K562 (cell line): ENCODE results near the gene COL5A1. TPM values are rescaled to one million over a fixed set of nuclear protein-coding genes. Genes with fewer than 3 reads are reported as not detected.

Experiments used
- ATAC-seq: fragments of 200-7000 bp; cut with Tn5 transposase; 3 replicates; pipeline ENCODE4 v1.9.1; 2020; ENCODE audit warnings: moderate library complexity
- BruUV-seq: library from RNA; stranded (reverse); fragments of 400-500 nt; replicated peaks from 2 replicates; lab custom pipeline; 2021; lab: Mats Ljungman, UMichigan
- CTCF ChIA-PET: fragments of 300-600 bp; formaldehyde crosslinking; extraction: SDS; loops from one replicate; lab custom pipeline; 2021; ENCODE audit warnings: low intra/inter-chr PET ratio; lab: Yijun Ruan, JAX
- POLR2A ChIA-PET: fragments of 300-600, 350-650 bp; sonication (Branson Sonifier 250); formaldehyde crosslinking; extraction: SDS; loops from one replicate; lab custom pipeline; 2021; ENCODE audit warnings: antibody characterized with exemption, inconsistent platforms; lab: Yijun Ruan, JAX
- DNase-seq, 4 experiments: peaks; one replicate each; pipeline versions ENCODE4 v3.0.0 to v3.0.0-alpha.2; 2011 to 2018; ENCODE audit warnings: low spot score in 3 of 4, mixed read lengths in 3 of 4; ENCODE audit errors: extremely low read depth in 1 of 4
- FAIRE-seq: peaks from 2 replicates; lab custom pipeline; 2011; peaks lifted over from hg19 to GRCh38; lab: Jason Lieb, UNC
- H2AFZ ChIP-seq: 2 replicates; pipeline ENCODE4 v1.6.0; 2011; ENCODE audit warnings: low read depth, low read length, control low read depth, inconsistent platforms
- H3K27ac ChIP-seq: fragments of 200-600 bp; 3 replicates; pipeline ENCODE4 v1.8.0; 2011; ENCODE audit warnings: low read depth, mild to moderate bottlenecking, control low read depth, inconsistent platforms, low read length, moderate library complexity, mixed read lengths; ENCODE audit errors: extremely low read depth
- H3K27me3 ChIP-seq, 2 experiments: fragments of 300-600 bp in 1 of 2; 2 replicates in 1 of 2; 3 replicates in 1 of 2; pipeline versions ENCODE4 v1.6.0 to v1.8.0; 2011; ENCODE audit warnings: inconsistent platforms in 2 of 2, low read length in 2 of 2, mild to moderate bottlenecking in 1 of 2, mixed read lengths in 1 of 2, moderate library complexity in 1 of 2; ENCODE audit not compliant: control insufficient read depth in 2 of 2, insufficient read depth in 2 of 2
- H3K36me3 ChIP-seq: fragments of 300-600 bp; 3 replicates; pipeline ENCODE4 v1.8.0; 2011; ENCODE audit warnings: mild to moderate bottlenecking, low read length, inconsistent platforms; ENCODE audit not compliant: control insufficient read depth, insufficient read depth
- H3K4me1 ChIP-seq, 2 experiments: fragments of 200-600 bp in 1 of 2; replicated peaks in 1 of 2; 2 replicates in 1 of 2; 3 replicates in 1 of 2; pipeline versions ENCODE4 v1.5.1 to v1.8.0; 2011; ENCODE audit warnings: inconsistent platforms in 2 of 2, low read length in 2 of 2, mild to moderate bottlenecking in 1 of 2, mixed read lengths in 1 of 2, moderate library complexity in 1 of 2; ENCODE audit not compliant: control insufficient read depth in 2 of 2, insufficient read depth in 2 of 2
- H3K4me2 ChIP-seq: 2 replicates; pipeline ENCODE4 v1.6.1; 2011; ENCODE audit warnings: low read length, control low read depth, inconsistent platforms, mixed read lengths; ENCODE audit not compliant: insufficient read depth
- H3K4me3 ChIP-seq: fragments of 200-600 bp; sonication (generic), shearing (Covaris generic); 2 replicates; pipeline ENCODE4 v1.5.1; 2016; ENCODE audit warnings: control low read depth, inconsistent platforms
- H3K79me2 ChIP-seq: fragments of 200-600 bp; 3 replicates; pipeline ENCODE4 v1.8.0; 2011; ENCODE audit warnings: low read length, inconsistent platforms; ENCODE audit not compliant: control insufficient read depth, insufficient read depth
- H3K9ac ChIP-seq, 2 experiments: 2 replicates each; pipeline versions ENCODE4 v1.6.0 to v1.6.1; 2011; ENCODE audit warnings: low read depth in 2 of 2, low read length in 2 of 2, control low read depth in 1 of 2, inconsistent platforms in 1 of 2, mild to moderate bottlenecking in 1 of 2, mixed read lengths in 1 of 2; ENCODE audit not compliant: insufficient read depth in 1 of 2
- H3K9me1 ChIP-seq: one replicate; pipeline ENCODE4 v1.6.0; 2011; ENCODE audit warnings: inconsistent platforms, mild to moderate bottlenecking, low read length, moderate library complexity; ENCODE audit not compliant: control insufficient read depth, insufficient read depth
- H3K9me3 ChIP-seq: replicated peaks from 2 replicates; pipeline ENCODE4 v1.5.1; 2011; ENCODE audit warnings: low read depth, low read length, inconsistent platforms; ENCODE audit not compliant: control insufficient read depth, insufficient read depth
- H4K20me1 ChIP-seq: replicated peaks from 2 replicates; pipeline ENCODE4 v1.6.1; 2011; ENCODE audit warnings: low read length, inconsistent platforms, mixed read lengths; ENCODE audit not compliant: control insufficient read depth, insufficient read depth
- RFX1 ChIP-seq: fragments of 450-650 bp; IDR thresholded peaks from 2 replicates; pipeline ENCODE4 v1.6.1; 2016; ENCODE audit warnings: mild to moderate bottlenecking, moderate library complexity
- WGBS: fragments of 100-300 bp; shearing (Covaris generic); methylation state at CpG from one replicate; pipeline ENCODE4 v1.1.6; 2016; ENCODE audit warnings: low coverage, mixed read lengths; ENCODE audit not compliant: insufficient coverage; ENCODE audit errors: missing lambda C conversion rate; 5-methylcytosine and 5-hydroxymethylcytosine counted together
- in situ Hi-C: fragments of 300-500 bp; cut with MboI; formaldehyde crosslinking; loops from 4 replicates; pipeline ENCODE4 v1.15.0; 2018; ENCODE audit warnings: inconsistent platforms, mixed read lengths
- intact Hi-C: fragments of 100-400 bp; cut with micrococcal nuclease; formaldehyde crosslinking; loops from 2 replicates; pipeline ENCODE4 v1.14.2; 2022
- polyA plus RNA-seq, 8 experiments: library from polyadenylated mRNA; depleted of rRNA in 4 of 8; stranded (reverse) in 5 of 8; unstranded in 3 of 8; fragments of >200 nt; fragmentation: Nextera tagmentation in 2 of 8; fragmentation: Illumina TruSeq in 1 of 8; extraction: Ambion mirVana in 2 of 8; extraction: Trizol in 1 of 8; gene quantifications; 2 replicates each; pipeline versions ENCODE4 v1.2.1 to v1.2.3, GENCODE V29; 2011 to 2014; ENCODE audit warnings: inconsistent platforms in 1 of 8, missing spikeins in 1 of 8
- total RNA-seq, 7 experiments: library from RNA; depleted of rRNA in 6 of 7; stranded (reverse); fragments of >200 nt in 6 of 7; fragmentation: Illumina TruSeq in 2 of 7; extraction: Trizol in 2 of 7; gene quantifications; 2 replicates each; pipeline versions ENCODE4 v1.2.1 to v1.2.3, GENCODE V29; 2011 to 2021; ENCODE audit warnings: low replicate concordance in 1 of 7
- TF ChIP-seq, protein P1 (sequence below), 3 experiments: IDR thresholded peaks in 2 of 3; conservative IDR thresholded peaks in 1 of 3; 2 replicates each; pipeline ENCODE4 v1.5.1; 2011 to 2012; ENCODE audit warnings: low read length in 3 of 3, mild to moderate bottlenecking in 3 of 3, control low read depth in 2 of 3, improper control_type of control experiment in 1 of 3, inconsistent platforms in 1 of 3, low read depth in 1 of 3, mixed read lengths in 1 of 3, moderate library complexity in 1 of 3; ENCODE audit not compliant: insufficient read depth in 2 of 3

Gene COL5A1
- total and polyA plus RNA-seq, 9 of the 15 experiments (the other 6 are each of a cell fraction or from before 2014, with no cell fraction given): under 0.01 to 0.13 (median 0.04) TPM; not detected in 6

DNA sequence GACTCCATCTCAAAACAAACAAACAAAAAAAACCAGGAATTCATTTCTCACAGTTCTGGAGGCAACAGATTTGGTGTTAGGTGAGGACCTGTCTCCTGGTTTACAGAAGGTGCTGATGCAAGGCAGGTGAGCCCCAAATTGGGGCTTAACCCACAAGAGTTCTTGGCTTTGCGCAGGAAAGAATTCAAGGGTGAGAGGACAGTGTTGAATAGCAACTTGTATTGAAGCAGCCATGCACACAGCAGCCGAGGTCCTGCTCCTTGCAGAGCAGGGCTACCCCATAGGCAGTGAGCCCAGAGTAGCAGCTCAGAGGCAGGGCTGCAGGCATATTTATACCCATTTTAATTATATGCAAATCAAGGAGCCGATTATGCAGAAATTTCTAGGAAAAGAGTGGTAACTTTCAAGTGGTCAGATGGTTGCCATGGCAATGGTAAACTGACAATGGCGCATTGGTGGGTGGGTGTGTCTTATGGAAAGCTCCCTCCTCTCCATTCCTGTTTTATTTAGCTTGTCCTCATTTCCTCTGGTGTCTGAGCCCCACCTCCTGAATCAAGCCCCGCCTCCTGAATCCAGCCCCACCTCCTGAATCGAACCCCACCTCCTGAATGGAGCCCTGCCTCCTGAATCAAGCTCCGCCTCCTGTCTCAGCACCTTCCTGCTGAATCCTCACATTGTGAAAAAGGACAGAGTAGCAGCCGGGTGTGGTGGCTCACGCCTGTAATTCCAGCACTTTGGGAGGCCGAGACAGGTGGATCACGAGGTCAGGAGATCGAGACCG is 34.5 kb upstream of the COL5A1 start:
- H3K4me3 ChIP-seq: no peak overlapping the region
- WGBS: 1% methylated on average over 13 of the region's 13 CpGs
- H3K4me1 ChIP-seq: no peaks in the 10 kb centered on the region; a peak in 1 of 5 replicates
- no peaks in the 10 kb centered on the region for H3K36me3 ChIP-seq
- intact Hi-C loops: no loop called here
- TF ChIP-seq RFX1: peak; percentile 88
- TF ChIP-seq, protein P1, sequence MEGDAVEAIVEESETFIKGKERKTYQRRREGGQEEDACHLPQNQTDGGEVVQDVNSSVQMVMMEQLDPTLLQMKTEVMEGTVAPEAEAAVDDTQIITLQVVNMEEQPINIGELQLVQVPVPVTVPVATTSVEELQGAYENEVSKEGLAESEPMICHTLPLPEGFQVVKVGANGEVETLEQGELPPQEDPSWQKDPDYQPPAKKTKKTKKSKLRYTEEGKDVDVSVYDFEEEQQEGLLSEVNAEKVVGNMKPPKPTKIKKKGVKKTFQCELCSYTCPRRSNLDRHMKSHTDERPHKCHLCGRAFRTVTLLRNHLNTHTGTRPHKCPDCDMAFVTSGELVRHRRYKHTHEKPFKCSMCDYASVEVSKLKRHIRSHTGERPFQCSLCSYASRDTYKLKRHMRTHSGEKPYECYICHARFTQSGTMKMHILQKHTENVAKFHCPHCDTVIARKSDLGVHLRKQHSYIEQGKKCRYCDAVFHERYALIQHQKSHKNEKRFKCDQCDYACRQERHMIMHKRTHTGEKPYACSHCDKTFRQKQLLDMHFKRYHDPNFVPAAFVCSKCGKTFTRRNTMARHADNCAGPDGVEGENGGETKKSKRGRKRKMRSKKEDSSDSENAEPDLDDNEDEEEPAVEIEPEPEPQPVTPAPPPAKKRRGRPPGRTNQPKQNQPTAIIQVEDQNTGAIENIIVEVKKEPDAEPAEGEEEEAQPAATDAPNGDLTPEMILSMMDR (IDR thresholded peaks at IDR 0.05 in 2 of 3, conservative IDR thresholded peaks at IDR 0.05 in 1 of 3; ENCODE audit: insufficient read depth in 2 of 3, low read depth in 1 of 3, low read length in 3 of 3): no peak
- TF ChIP-seq, all 486 proteins: peak for 1
- CTCF ChIA-PET: no interaction called here
- FAIRE-seq (no peak), DNase-seq (peak; percentile 20 to 51 (median 48)), ATAC-seq (peak; percentile 94)
- Histone ChIP-seq H4K20me1 (no peaks in the 10 kb centered on the region), H3K9me3 (no peaks in the 10 kb centered on the region), H2AFZ (no peak overlapping the region), H3K9me1 (no peaks in the 10 kb centered on the region), H3K9ac (no peak overlapping the region), H3K79me2 (no peaks in the 10 kb centered on the region), H3K4me2 (no peak overlapping the region), H3K27me3 (peaks cover 11 to 26% of the 10 kb centered on the region in 2 experiments; a peak in 3 of 5 replicates), H3K27ac (no peak overlapping the region)
- in situ Hi-C loops: no loop called here
- BruUV-seq: no TSS peak
- POLR2A ChIA-PET: interaction anchor here (0.6 to 1.4 kb wide), 2 partner anchors 10 to 903 kb away, joined by 3 read pairs; no protein-coding TSS in a partner anchor
